ENCODE measurements around the gene C1S. TPM values are rescaled to one million over a fixed set of nuclear protein-coding genes. Genes with fewer than 3 reads are reported as not detected.
"Not testable (repeated sequence)": the region's sequence is repeated elsewhere in the genome, so short reads cannot be mapped to it uniquely, and the experiment has no call there.

The C1S gene
- total RNA-seq, 4 donors from 2014 or later, result 58.1 to 90.8 (median 85.9) TPM

- in situ Hi-C loops (cut with MboI; ENCODE audit: low sequenced_read_pairs in 4 of 4) (no loop called here), intact Hi-C loops (cut with DNase I; ENCODE audit: low total_unique reads) (no loop called here)
- no peak for TF ChIP-seq CTCF (IDR thresholded peaks at IDR 0.05 in 4 of 5, conservative IDR thresholded peaks at IDR 0.05 in 1 of 5)
- no peak for TF ChIP-seq POLR2A (IDR thresholded peaks at IDR 0.05)
- H3K27me3 ChIP-seq, result no peaks in the 10 kb centered on the region
- DNase-seq (no peak), ATAC-seq (no peak)
- no peaks in the 10 kb centered on the region for H3K4me1 ChIP-seq
- H3K9me3 ChIP-seq, result no peaks in the 10 kb centered on the region
- H3K27ac ChIP-seq, result no peak overlapping the region
- no peaks in the 10 kb centered on the region for H3K36me3 ChIP-seq
- H3K4me3 ChIP-seq, result no peak overlapping the region
These were observed 27.5 kb upstream of the C1S start for GRCh38 chr12:7032990-7033389.

DNA sequence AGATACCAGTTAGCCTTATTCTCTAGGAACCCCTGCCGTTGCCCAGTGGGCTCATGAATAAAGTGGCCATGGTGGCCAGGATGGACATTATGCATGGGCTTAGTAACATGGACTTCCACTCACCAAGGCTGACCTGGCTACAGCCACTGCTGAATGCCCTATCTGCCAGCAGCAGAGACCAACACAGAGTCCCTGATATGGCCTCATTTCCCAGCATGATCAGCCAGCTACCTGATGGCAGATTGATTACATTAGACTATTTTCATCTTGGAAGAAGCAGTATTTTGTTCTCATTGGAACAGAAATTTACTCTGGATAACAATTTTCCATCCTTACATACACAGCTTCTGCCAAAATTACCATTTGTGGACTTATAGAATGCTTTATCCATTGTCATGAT lies 26.1 kb upstream of the C1S start:
- intact Hi-C loops (cut with DNase I; ENCODE audit: low total_unique reads) (no loop called here), in situ Hi-C loops (cut with MboI; ENCODE audit: low sequenced_read_pairs in 4 of 4) (no loop called here)
- DNase-seq (no peak), ATAC-seq (no peak)
- no peaks in the 10 kb centered on the region for H3K27me3 ChIP-seq
- H3K4me1 ChIP-seq, result no peaks in the 10 kb centered on the region
- no peaks in the 10 kb centered on the region for H3K36me3 ChIP-seq
- no peaks in the 10 kb centered on the region for H3K9me3 ChIP-seq
- no peak overlapping the region for H3K27ac ChIP-seq
- TF ChIP-seq CTCF (IDR thresholded peaks at IDR 0.05 in 4 of 5, conservative IDR thresholded peaks at IDR 0.05 in 1 of 5) (no peak), POLR2A (IDR thresholded peaks at IDR 0.05) (no peak)
- H3K4me3 ChIP-seq, result no peak overlapping the region

DNA sequence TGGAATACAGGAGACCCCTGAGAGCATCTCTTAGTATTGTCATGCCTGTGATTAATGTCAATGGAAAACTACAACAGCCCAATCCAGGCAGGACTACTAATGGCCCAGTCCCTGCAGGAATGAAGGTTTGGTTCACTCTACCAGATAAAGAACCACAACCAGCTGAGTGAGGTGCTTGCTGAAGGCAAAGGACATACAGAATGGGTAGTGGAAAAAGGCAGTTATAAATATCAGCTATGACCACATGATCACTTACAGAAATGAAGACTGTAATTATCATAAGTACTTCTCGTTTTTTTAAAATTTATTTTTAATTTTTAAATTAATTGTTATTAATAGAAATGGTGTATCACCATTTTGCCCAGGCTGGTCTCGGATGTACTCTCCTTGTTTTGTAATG lies 25.1 kb upstream of the C1S start:
- intact Hi-C loops (cut with DNase I; ENCODE audit: low total_unique reads), result no loop called here
- no peak for DNase-seq
- no peaks in the 10 kb centered on the region for H3K27me3 ChIP-seq
- H3K36me3 ChIP-seq, result no peaks in the 10 kb centered on the region
- no peaks in the 10 kb centered on the region for H3K9me3 ChIP-seq
- TF ChIP-seq POLR2A (IDR thresholded peaks at IDR 0.05) (no peak), CTCF (IDR thresholded peaks at IDR 0.05 in 4 of 5, conservative IDR thresholded peaks at IDR 0.05 in 1 of 5) (no peak)
- H3K27ac ChIP-seq, result no peak overlapping the region
- no peak overlapping the region for H3K4me3 ChIP-seq
- in situ Hi-C loops (cut with MboI; ENCODE audit: low sequenced_read_pairs in 4 of 4), result no loop called here
- no peak for ATAC-seq
- no peaks in the 10 kb centered on the region for H3K4me1 ChIP-seq

DNA sequence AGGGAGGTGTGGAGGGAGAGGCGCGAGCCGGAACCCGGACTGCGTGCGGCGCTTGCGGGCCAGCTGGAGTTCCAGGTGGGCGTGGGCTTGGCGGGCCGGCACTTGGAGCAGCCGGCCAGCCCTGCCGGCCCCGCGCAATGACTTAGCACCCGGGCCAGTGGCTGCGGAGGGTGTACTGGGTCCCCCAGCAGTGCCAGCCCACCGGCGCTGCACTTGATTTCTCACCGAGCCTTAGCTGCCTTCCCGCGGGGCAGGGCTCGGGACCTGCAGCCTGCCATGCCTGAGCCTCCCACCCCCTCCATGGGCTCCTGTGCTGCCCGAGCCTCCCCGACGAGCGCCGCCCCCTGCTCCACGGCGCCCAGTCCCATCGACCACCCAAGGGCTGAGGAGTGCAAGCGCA lies 23.1 kb upstream of the C1S start:
- ATAC-seq; H3K36me3 ChIP-seq; H3K4me3 ChIP-seq; intact Hi-C loops (cut with DNase I; ENCODE audit: low total_unique reads); H3K4me1 ChIP-seq; in situ Hi-C loops (cut with MboI; ENCODE audit: low sequenced_read_pairs in 4 of 4); DNase-seq; H3K27ac ChIP-seq; H3K27me3 ChIP-seq; H3K9me3 ChIP-seq: not testable (repeated sequence)

DNA sequence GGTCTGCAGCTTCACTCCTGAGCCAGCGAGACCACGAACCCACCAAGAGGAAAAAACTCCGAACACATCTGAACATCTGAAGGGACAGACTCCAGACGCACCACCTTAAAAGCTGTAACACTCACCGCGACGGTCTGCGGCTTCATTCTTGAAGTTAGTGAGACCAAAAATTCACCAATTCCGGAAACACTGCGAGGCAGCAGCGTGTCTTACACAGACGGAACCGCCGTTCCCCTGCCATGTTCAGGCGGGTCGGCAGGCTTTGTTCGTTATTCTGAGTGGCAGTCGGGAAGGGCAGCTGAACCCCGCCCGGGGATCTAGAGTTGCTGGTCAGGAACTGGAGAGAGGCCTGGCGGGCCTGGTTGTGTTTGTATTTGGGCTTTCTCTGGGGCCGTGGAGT lies 21.9 kb upstream of the C1S start:
- Histone ChIP-seq H3K27ac (no peak overlapping the region), H3K27me3 (no peaks in the 10 kb centered on the region), H3K36me3 (no peaks in the 10 kb centered on the region), H3K4me1 (no peaks in the 10 kb centered on the region), H3K4me3 (no peak overlapping the region), H3K9me3 (no peaks in the 10 kb centered on the region)
- TF ChIP-seq POLR2A (IDR thresholded peaks at IDR 0.05) (no peak), CTCF (IDR thresholded peaks at IDR 0.05 in 4 of 5, conservative IDR thresholded peaks at IDR 0.05 in 1 of 5) (no peak)
- ATAC-seq (no peak), DNase-seq (no peak)
- in situ Hi-C loops (cut with MboI; ENCODE audit: low sequenced_read_pairs in 4 of 4), result no loop called here
- intact Hi-C loops (cut with DNase I; ENCODE audit: low total_unique reads), result no loop called here

Data from gastrocnemius medialis (tissue), 4 donors.